ENCODE measurements around the gene COBL. TPM values are rescaled to one million over a fixed set of nuclear protein-coding genes. Genes with fewer than 3 reads are reported as not detected.

The COBL gene
- total RNA-seq, 1 donor from 2014 or later = 6.3 TPM

DNA sequence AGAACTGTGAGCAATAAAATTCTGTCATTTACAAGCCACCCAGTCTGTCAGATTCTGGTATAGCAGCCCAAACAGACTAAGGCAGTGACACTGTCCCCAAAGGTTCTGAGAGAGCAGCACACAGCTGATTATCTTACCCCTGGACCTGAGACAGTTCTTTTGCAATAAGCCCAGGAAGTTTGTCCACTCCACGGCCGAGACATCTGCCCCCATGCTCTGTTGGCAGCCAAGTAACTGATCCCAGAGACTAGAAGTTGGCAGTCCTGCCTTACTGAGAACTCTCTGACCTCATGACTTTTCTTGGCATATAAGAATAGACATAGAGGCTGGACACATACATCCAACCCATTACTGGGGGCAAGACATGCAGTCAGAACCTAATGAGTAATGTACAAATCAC is 290.9 kb downstream of the COBL start:
- no peaks in the 10 kb centered on the region for H3K27me3 ChIP-seq
- no peak for DNase-seq (ENCODE audit: low spot score)

DNA sequence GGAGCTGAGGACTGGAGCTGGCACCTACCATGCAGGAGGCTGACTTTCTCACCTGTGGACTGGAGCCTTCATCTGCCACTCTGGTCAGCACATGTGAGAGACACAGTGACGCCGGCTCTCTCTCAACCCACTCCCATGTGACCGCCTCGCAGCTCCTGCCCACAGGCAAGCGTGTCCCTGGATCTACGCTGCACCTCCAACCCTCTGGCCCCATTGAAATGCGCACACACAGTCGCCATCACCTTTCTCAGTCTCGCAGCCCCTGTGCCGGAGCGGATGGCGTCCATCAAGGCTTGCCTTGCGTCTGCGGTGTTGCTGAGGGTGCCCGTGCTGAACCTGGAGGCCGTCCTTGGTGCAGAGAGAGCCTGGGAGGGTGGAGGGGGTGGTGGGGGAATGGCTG is 291.7 kb downstream of the COBL start:
- H2AFZ ChIP-seq (replicated peaks) = no peak overlapping the region
- no peaks in the 10 kb centered on the region for H3K36me3 ChIP-seq

More for the DNA sequence above, 290.9 kb downstream of the COBL start:
- Mint-ChIP-seq H3K27ac (no peak overlapping the region), H3K4me1 (peaks cover 8% of the 10 kb centered on the region), H3K36me3 (no peaks in the 10 kb centered on the region), H3K27me3 (ENCODE audit: insufficient read depth, low read depth) (peaks cover 2% of the 10 kb centered on the region), H3K9me3 (no peaks in the 10 kb centered on the region), H3K4me3 (no peak overlapping the region)
- no peaks in the 10 kb centered on the region for H3F3A ChIP-seq (ENCODE audit: low read depth)
- H3K27ac ChIP-seq = no peak overlapping the region
- H3K9me3 ChIP-seq (ENCODE audit: low read depth) = no peaks in the 10 kb centered on the region
- no peaks in the 10 kb centered on the region for H3K36me3 ChIP-seq
- no peak overlapping the region for H2AFZ ChIP-seq (replicated peaks)
- TF ChIP-seq EZH2phosphoT487 (IDR thresholded peaks at IDR 0.05) (no peak), EZH2 (IDR thresholded peaks at IDR 0.05) (no peak), CTCF (IDR thresholded peaks at IDR 0.05) (no peak)
- no peaks in the 10 kb centered on the region for H4K20me1 ChIP-seq (ENCODE audit: low read depth)
- no peaks in the 10 kb centered on the region for H3K79me2 ChIP-seq (ENCODE audit: low read depth)
- no peak overlapping the region for H3K9ac ChIP-seq
- no peak overlapping the region for H3K4me3 ChIP-seq
- H3K4me1 ChIP-seq = no peaks in the 10 kb centered on the region
- H3K4me2 ChIP-seq = no peak overlapping the region

DNA sequence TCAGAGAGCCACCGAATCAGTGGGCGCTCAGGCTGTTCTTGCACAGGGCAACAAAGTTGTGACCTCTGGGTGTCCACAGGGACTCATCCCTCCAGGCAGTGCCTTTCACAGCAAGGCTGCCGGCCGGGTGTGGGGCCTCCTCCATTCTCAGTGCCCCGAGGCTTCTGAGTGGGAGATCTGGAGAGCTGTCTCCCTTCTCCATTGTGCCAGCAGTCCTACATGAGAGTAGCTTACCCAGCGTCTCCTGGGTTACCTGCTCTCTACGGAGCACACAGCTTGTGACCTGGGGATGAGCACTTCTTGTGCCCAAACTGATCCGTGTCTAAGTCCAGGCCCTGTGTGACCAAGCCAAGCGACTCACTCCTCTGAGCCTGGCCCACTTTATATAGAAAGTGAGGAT is 293.1 kb downstream of the COBL start:
- H4K20me1 ChIP-seq (ENCODE audit: low read depth) = no peaks in the 10 kb centered on the region
- no peaks in the 10 kb centered on the region for H3K79me2 ChIP-seq (ENCODE audit: low read depth)
- H3K36me3 ChIP-seq = no peaks in the 10 kb centered on the region
- H3K27me3 ChIP-seq = no peaks in the 10 kb centered on the region
- no peak overlapping the region for H3K9ac ChIP-seq
- no peak overlapping the region for H3K4me2 ChIP-seq
- Mint-ChIP-seq H3K9me3 (no peaks in the 10 kb centered on the region), H3K36me3 (no peaks in the 10 kb centered on the region), H3K4me1 (peaks cover 8% of the 10 kb centered on the region), H3K27me3 (ENCODE audit: insufficient read depth, low read depth) (peaks cover 2% of the 10 kb centered on the region), H3K4me3 (no peak overlapping the region), H3K27ac (no peak overlapping the region)
- H3K4me3 ChIP-seq = no peak overlapping the region
- TF ChIP-seq EZH2phosphoT487 (IDR thresholded peaks at IDR 0.05) (no peak), EZH2 (IDR thresholded peaks at IDR 0.05) (no peak), CTCF (IDR thresholded peaks at IDR 0.05) (no peak)
- no peak overlapping the region for H3K27ac ChIP-seq
- DNase-seq (ENCODE audit: low spot score) = no peak
- no peaks in the 10 kb centered on the region for H3K9me3 ChIP-seq (ENCODE audit: low read depth)
- no peak overlapping the region for H2AFZ ChIP-seq (replicated peaks)
- H3K4me1 ChIP-seq = no peaks in the 10 kb centered on the region
- no peaks in the 10 kb centered on the region for H3F3A ChIP-seq (ENCODE audit: low read depth)

More for the DNA sequence above, 291.7 kb downstream of the COBL start:
- DNase-seq (ENCODE audit: low spot score) = no peak
- Histone ChIP-seq H3K9ac (no peak overlapping the region), H3K4me2 (no peak overlapping the region), H3K27ac (no peak overlapping the region), H3K9me3 (ENCODE audit: low read depth) (no peaks in the 10 kb centered on the region), H3K4me1 (no peaks in the 10 kb centered on the region), H4K20me1 (ENCODE audit: low read depth) (no peaks in the 10 kb centered on the region), H3K4me3 (no peak overlapping the region), H3K27me3 (no peaks in the 10 kb centered on the region), H3F3A (ENCODE audit: low read depth) (no peaks in the 10 kb centered on the region), H3K79me2 (ENCODE audit: low read depth) (no peaks in the 10 kb centered on the region)
- Mint-ChIP-seq H3K27me3 (ENCODE audit: insufficient read depth, low read depth) (peaks cover 2% of the 10 kb centered on the region), H3K36me3 (no peaks in the 10 kb centered on the region), H3K27ac (no peak overlapping the region), H3K4me1 (peaks cover 8% of the 10 kb centered on the region), H3K9me3 (no peaks in the 10 kb centered on the region), H3K4me3 (no peak overlapping the region)
- no peak for TF ChIP-seq EZH2 (IDR thresholded peaks at IDR 0.05)
- no peak for TF ChIP-seq EZH2phosphoT487 (IDR thresholded peaks at IDR 0.05)
- TF ChIP-seq CTCF (IDR thresholded peaks at IDR 0.05) = no peak
